ENCODE measurements around the gene FNTB.

FNTB gene

GRCh38 chr14:64986648-64987437, at the start of gene FNTB:
TSS of gene FNTB (plus strand) at chr14:64986895. CDS start at chr14:64986954, 59 bp downstream.
- DNase-seq: peak; percentile 87 to 89

DNA sequence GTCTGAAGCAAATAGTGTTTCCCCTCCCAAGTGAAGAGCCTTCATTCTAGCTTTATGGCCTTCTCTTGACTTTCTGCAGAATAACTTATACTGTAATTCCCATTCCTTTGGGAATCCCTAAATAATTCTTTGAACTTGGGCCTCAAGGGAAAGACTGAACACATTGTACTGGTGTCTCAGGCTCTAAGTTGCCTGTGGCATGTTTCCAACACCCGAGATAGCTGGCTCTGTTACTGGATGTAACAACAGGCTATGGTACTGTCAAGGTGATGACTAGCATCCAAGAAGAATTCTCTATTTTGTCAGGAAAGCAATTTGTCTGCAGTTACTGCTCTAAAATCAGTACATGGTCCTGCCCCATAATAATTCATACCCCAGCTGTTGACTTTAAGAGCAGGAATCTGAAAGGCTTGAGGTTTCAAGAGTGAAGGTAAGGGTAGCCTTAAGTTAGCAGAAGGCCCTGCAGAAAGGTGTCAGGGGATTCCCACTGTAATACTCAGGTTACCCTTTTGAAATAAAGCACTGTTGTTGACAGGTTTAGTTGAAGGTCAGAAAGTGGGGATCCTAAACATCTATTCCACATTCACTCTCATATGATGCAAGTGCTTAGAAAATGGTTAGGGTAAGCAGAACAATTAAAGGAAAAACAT, 49.4 kb upstream of the FNTB start:
- DNase-seq: no peak

DNA sequence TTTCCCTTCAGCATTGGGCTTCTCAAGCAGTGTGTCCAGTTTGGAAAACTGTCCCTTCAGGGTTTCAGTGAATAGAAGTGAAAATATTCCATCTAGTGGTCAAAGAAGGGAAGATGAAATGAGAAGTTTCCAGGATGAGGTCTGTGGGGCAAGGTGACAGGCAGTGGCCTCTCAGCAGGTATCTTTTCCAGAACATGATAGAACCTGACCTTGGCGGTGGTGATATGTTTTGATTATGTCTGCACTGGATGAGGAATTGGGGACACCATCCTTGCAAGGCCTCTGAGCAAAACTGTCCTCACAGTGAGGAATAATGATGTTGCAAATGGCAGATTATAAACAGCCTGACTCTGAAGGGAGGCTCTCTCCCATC, 48.9 kb upstream of the FNTB start:
- no peak for DNase-seq

DNA sequence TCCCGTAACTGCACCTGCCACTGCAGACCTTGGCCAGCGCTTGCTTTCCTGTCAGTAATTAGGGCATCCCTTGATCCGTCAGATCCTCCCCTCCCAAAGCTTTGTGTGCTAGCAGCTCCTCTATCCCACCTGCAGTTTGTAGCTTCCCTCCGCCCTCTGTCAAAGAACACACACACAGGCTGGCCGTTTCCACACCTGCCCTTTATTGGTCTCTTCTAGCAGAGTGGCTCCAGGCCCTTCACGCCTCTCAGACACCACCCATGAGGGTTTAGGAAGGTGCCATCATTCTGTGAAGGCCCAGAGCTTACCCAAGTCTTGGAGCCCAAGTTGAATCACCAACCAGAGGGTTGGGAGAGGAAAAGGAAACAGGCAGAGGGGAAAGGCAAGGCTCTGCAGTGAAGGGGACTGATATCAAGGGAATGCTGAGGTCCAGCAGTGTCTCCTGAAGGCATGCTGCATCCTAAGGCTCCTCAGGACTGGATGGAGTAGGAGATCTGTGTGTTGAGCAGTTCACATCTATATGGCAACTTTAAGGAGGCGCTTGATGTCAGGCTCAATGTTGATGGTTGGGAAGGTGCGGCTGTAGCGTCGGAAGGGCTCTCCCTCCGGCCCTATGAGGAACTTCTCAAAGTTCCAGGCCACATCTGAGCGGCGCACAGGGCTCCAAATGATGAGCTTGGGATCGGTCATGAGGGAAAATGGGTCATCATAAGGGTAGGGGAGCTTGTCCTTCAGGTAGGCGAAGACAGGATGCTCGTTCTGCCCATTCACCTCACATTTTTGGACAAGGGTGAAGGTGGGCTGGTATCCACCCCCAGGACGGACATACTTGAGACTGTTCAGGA, 47.5 kb upstream of the FNTB start:
- no peak for DNase-seq

DNA sequence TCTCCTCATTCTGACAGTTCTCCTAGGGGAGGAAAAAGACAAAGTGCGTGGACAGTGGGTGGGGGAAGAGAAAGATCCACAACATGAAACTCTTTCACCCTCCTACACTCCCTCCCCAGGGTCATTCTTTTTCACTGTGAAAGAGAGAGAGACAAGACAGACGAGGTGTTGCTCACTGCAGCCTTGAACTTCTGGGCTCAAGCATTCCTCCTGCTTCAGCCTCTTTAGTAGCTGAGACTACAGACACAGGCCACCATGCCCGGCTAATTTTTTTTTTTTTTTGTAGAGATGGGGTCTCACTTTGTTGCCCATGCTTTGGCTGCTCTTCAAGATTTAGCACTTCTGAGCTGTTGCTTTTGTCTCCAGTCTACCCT, 46.9 kb upstream of the FNTB start:
- DNase-seq: no peak

- no peak for DNase-seq
Observed at GRCh38 chr14:64940336-64940910, 46.3 kb upstream of the FNTB start.

GRCh38 chr14:64942531-64943111, 44.1 kb upstream of the FNTB start, which contains the start of gene GPX2:
TSS of gene GPX2 (minus strand) at chr14:64942745. CDS start at chr14:64942726, 19 bp downstream.
- DNase-seq: no peak

DNA sequence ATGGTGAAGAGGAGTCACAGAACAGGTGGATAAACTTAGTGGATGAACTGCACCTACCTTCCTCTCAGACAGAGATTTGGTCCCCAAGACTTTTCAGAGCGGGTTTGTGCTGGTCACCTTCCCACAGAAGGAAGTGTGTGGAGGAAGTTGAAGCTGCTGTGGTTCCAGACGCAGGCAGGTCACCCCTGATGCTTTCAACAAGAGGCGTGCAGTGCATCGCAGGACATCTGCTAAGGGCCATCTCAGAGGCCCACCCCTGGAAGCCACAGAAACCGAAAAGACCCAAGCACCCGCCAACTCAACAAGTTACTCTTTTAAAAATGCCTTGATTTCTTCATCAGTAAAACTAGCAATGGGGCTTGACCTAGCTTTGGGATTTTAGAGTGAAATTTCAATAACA, 43.1 kb upstream of the FNTB start:
- DNase-seq: no peak

- DNase-seq: no peak
Observed at GRCh38 chr14:64944041-64944440, 42.7 kb upstream of the FNTB start.

DNA sequence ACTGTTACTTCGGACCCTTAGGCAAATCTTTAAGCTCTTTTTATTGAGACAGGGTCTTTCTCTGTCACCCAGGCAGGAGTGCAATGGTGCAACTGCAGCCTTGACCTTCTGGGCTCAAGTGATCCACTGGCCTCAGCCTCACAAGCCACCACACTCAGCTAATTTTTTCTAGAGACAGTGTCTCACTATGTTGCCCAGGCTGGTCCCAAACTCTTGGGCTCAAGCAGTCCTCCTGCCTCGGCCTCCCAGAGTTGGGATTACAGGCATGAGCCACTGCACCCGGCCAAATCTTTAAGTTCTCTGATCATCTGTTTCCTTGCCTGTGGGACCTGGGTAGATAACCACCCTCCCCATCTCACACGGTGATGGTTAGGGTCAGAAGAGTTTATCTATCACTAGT, 41.8 kb upstream of the FNTB start:
- no peak for DNase-seq

- DNase-seq: no peak
Observed at GRCh38 chr14:64945431-64946178, 41.1 kb upstream of the FNTB start.

DNA sequence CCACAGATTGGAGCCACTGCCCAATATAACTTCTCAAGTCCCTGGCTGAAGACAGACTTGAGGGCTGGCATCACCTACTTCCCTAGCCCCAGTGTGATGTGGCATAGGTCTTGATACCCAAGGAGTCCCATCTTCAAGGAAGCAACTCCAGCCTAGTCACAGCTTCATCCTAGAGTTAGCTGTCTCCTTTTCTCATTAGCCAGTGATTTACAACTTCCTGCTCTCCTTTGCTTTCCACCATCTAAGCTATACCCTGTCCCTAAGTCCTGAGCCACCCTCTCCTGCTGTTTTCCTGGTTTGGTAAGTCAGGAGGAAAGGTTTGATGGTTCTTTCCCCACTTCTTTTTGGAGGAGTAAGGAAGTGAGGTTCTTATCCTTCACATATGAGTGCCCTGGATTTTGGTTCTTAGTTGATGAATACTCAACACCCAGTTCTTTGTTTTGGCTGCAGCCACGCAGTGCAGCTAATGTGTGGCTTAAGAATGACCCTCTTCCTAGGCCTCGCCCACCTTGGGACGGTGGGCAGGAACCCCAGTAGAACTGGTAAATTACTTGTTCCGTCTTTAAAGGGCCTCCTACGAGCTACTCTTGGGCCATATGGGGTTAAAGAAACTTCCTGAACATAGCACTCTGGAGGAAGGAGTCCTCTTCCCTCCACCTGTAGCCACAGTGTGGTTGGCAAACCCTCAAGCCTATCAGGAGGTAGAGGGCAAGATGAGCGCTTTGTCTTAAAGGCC, 40.2 kb upstream of the FNTB start:
- no peak for DNase-seq

DNA sequence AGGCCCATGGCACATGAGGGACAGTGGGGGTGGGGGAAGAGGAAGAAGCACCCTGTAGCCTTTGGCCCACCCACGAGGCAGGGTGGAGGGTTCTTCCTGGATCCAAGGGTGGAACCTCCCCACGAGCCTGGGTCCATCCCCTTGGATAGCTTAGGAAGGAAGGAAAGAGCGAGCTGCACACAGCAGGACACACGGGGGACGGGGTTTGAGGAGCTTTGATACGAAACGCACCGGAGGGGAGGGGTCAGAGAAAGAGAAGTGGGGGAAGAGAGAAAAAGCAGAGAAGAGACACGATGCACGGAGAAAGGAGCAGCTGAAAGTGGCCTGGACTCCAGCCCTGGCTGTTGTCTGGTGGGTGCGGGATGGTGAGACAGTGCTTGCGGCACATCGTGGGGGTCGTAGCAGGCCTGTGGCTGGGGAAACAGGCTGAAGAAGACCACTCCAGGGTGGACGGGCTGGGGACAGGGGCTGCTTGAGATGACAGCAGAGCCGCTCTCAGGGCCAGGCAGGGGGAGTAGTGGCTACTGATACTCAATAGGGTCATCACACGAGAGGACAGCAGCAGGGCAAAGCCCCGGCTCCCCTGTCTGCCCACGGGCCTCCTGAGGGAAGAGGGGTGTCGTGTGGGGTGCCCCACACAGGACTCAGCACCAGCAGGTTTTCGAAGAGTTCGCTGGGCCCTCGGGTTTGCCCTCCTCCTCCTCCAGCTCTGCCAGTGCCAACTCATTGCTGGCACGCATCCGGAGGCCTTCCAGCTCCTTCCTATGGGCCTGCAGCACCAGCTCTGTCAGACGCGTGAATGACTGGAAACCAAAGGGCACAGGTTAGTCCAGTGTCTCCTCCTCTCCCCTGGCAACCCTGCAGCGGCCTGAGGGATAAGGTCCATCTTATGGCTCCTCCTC, 38.7 kb upstream of the FNTB start:
- DNase-seq: no peak

DNA sequence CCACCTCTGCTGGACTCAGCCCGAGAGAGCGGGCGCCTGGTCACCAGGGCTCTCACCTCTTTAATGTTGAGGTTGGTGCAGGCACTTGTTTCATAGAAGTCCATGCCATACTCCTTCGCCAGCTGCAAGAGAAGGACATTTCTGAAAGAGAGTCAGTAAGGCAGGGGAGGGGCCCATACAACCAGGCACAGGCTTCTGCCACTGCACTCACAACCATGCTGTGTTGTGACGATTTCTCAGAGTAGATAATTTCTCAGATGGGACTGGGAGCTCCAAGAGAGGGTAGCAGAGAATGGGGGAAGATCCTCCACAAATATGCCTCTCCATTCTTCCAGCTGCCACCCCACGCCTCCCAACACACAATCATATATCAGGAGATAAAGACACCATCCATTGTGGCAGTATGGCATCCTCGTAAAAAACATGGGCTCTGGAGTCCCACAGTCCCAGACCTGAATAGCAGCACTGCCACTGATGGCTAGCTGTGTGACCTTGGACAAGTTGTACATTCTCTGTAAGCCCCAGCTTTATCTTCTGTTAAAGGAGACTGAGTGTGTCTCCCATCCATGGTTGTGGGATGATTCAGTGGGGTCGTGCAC, 38.0 kb upstream of the FNTB start:
- DNase-seq: no peak

DNA sequence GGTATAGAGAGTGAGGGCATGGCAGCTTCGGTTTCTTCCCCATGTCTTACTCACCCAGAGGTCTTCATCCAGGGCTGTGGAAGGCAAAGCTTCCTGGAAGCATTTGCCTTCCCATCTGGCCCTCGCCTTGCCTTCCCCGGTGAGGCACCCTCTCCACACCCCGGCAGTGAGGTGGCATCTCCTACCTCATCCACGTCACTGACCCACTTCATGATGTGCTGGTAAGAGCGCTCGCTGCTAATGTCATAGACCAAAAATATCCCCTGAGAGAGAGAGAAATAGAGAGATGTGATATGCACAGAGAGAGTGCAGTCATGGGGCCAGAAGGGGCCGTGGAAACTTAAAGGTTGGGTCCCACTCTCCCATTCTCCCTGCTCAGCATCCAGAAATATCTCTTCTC, 35.8 kb upstream of the FNTB start:
- no peak for DNase-seq

DNA sequence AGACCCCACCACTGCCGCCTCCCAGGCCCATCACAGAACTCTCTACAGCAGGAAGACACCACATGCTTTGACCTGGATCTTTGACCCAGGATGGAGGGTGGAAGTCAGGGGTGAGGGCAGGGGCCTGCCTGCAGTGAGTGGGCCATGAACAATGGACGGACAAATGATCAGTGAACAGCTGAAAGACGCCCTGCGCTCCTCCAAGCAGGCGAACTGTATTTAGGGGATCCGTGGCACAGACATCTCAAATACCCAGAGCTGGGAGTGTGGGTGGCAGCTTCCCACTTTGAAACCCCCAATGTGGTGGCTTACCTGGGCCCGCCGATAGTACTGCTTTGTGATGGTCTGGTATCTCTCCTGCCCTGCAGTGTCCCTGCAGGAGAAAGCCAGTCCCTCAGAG, 35.4 kb upstream of the FNTB start:
- DNase-seq: no peak

- no peak for DNase-seq
Observed at GRCh38 chr14:64951724-64952123, 35.0 kb upstream of the FNTB start.

DNA sequence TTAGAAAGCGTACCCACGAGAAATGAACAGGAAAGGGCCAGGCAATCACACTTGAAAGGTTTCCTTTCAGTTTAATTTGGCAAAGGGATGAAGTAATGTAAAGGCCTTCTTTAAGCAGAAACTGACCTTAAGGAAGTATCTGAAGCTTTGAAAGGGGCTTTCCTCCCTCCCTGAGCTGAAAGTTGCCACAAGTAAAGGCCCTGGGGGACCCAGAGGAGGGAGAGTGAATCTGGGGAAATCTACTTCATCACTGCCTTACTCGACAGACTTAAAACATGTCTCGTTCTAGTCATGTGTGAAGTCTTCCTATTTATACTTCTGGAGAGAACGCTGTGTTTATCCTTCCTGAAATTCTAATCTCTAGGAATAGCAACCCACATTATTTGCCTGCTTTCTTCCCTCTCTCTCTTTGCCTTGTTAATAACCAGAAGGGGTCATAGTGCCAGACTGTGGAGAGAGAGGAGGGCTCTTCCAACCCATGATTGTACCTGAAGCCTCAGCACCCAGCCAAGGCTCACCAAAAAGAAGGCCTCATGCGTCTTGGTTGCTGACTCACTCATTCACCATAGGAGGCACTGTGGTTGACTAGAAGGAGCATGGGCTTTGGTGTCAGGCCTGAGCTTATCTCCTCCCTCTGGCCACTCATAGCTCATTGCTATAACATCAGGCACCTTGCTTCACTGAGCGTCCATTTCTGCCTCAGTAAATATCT, 33.9 kb upstream of the FNTB start:
- no peak for DNase-seq

DNA sequence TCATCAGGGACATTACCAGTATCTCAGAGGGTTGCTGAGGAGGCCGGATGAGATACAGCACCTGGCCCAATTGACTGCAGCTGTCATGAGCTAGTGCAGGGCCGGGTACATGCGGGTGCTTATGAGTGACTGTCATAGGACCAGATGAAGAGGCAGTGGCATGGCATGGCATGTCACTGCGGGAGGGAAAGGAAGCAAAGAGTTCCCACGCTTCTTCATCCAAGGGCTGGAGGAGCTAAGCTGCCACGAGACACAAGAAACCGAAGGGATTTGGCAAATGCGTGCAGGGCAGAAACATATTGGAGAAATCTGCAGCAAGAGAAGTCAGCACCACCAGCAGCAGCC, 33.4 kb upstream of the FNTB start:
- no peak for DNase-seq
